Measurements from ENCODE around the gene ACSS2. TPM values are rescaled to one million over a fixed set of nuclear protein-coding genes. Genes with fewer than 3 reads are reported as not detected.

The ACSS2 gene
- total RNA-seq, 2 donors from 2014 or later: 258 to 394 TPM

DNA sequence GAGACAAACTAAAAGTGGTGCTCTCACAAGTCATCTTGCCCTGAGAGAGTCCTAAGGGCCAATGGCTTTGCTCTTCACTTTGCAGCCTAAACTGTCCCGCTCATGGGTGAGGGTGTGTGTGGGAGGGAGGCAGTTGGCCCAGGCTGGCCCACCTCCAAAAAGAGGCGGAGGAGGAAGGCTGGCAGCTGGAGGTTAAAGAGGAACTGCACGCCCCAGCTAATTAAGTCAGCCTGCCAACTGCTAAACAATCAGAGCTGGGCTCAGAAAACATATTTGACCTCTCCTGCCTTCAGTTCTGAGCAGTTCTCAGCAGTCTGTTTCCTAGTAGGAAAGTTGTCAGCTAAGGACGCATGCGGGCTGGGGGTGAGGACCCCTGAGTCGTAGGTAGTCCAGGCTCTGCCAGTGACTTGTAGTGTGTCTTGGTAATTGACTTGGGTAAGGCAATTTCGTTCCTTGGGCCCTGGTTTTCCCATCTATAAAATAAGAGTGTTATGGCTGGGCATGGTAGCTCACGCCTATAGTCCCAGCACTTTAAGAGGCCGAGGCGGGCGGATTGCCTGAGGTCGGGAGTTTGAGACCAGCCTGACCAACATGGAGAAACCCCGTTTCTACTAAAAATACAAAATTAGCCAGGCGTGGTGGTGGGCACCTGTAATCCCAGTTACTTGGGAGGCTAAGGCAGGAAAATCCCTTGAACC is 62.2 kb downstream of the ACSS2 start:
- intact Hi-C loops (cut with DNase I): no loop called here
- no peaks in the 10 kb centered on the region for H3K9me3 ChIP-seq
- H3K27me3 ChIP-seq: no peaks in the 10 kb centered on the region
- DNase-seq: peak; percentile 93
- no peak overlapping the region for H3K4me3 ChIP-seq
- peaks cover 4% of the 10 kb centered on the region for H3K36me3 ChIP-seq
- H3K9ac ChIP-seq (ENCODE audit: low read depth in 2 of 2, low read length in 2 of 2): peak overlapping the region in 1 of 2 donors; percentile 57
- peak overlapping the region; percentile 67 for H3K27ac ChIP-seq
- TF ChIP-seq CTCF (IDR thresholded peaks at IDR 0.05): no peak
- no peaks in the 10 kb centered on the region for H3K4me1 ChIP-seq

DNA sequence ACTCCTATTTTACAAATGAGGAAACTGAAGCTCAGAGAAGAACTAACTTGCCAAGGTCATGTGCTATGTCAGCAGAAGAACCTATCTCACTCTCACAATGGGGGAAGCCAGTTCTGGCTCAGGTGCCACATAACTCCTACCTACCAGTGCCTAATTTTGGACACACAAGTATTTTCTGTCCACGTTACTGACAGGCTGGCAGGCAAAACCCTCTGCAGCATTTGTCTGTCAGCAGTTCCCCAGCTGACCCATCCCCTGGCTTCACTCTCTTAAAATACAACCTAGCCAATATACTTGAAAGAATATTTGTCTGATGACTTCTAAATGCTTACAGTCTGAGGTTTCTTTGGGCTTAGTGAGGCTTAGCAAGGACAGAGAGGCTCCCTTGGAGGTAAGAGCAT is 63.7 kb downstream of the ACSS2 start:
- Histone ChIP-seq H3K9ac (ENCODE audit: low read depth in 2 of 2, low read length in 2 of 2) (no peak overlapping the region), H3K36me3 (peaks cover 4% of the 10 kb centered on the region), H3K9me3 (no peaks in the 10 kb centered on the region), H3K27me3 (no peaks in the 10 kb centered on the region), H3K4me3 (no peak overlapping the region), H3K4me1 (no peaks in the 10 kb centered on the region), H3K27ac (no peak overlapping the region)
- DNase-seq: no peak
- no peak for TF ChIP-seq CTCF (IDR thresholded peaks at IDR 0.05)
- intact Hi-C loops (cut with DNase I): no loop called here

GRCh38 chr20:34941226-34941625 is 64.8 kb downstream of the ACSS2 start:
- no peak for DNase-seq
- no peaks in the 10 kb centered on the region for H3K9me3 ChIP-seq
- no peak for TF ChIP-seq CTCF (IDR thresholded peaks at IDR 0.05)
- no peaks in the 10 kb centered on the region for H3K27me3 ChIP-seq
- no peak overlapping the region for H3K4me3 ChIP-seq
- no peak overlapping the region for H3K9ac ChIP-seq (ENCODE audit: low read depth in 2 of 2, low read length in 2 of 2)
- H3K27ac ChIP-seq: no peak overlapping the region
- intact Hi-C loops (cut with DNase I): no loop called here
- no peaks in the 10 kb centered on the region for H3K4me1 ChIP-seq
- peaks cover 4% of the 10 kb centered on the region for H3K36me3 ChIP-seq

DNA sequence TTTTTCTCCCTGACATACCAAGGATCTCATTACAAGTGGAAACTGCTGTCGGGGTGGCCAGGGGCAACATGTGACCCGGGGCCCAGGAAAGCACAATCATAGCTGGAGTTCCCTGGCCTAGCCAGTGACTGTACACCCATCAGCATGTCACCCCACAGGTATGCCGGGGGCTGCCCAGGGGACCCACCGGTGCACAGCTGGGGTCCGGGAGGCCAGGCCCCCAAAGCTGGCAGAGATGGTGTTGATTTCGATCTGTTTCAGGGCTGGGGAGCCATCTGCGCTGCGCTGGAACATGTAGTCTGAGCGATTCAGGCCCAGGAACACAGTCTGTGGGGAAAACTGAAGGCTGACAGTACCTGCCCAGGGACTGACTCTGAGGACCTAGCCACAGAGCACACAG is 65.9 kb downstream of the ACSS2 start:
- Histone ChIP-seq H3K27ac (no peak overlapping the region), H3K9ac (ENCODE audit: low read depth in 2 of 2, low read length in 2 of 2) (no peak overlapping the region), H3K4me3 (no peak overlapping the region), H3K27me3 (no peaks in the 10 kb centered on the region), H3K4me1 (no peaks in the 10 kb centered on the region), H3K36me3 (peaks cover 4% of the 10 kb centered on the region), H3K9me3 (no peaks in the 10 kb centered on the region)
- TF ChIP-seq CTCF (IDR thresholded peaks at IDR 0.05): no peak
- DNase-seq: no peak
- intact Hi-C loops (cut with DNase I): no loop called here

GRCh38 chr20:34943808-34944567 is 67.6 kb downstream of the ACSS2 start:
- H3K9ac ChIP-seq (ENCODE audit: low read depth in 2 of 2, low read length in 2 of 2): no peak overlapping the region
- no peak for DNase-seq
- no peaks in the 10 kb centered on the region for H3K4me1 ChIP-seq
- H3K27ac ChIP-seq: no peak overlapping the region
- no peaks in the 10 kb centered on the region for H3K27me3 ChIP-seq
- intact Hi-C loops (cut with DNase I): no loop called here
- peaks cover 4% of the 10 kb centered on the region for H3K36me3 ChIP-seq
- TF ChIP-seq CTCF (IDR thresholded peaks at IDR 0.05): no peak
- no peaks in the 10 kb centered on the region for H3K9me3 ChIP-seq
- H3K4me3 ChIP-seq: no peak overlapping the region

Data from colonic mucosa (tissue), 4 donors.